GM21576 (cell line): ENCODE measurements around the gene INTS1.

ENCODE experiments used
- ATAC-seq: cut with Tn5 transposase; IDR thresholded peaks from one replicate; pipeline ENCODE4 v1.9.1; 2021; ENCODE audit warnings: mild to moderate bottlenecking, moderate library complexity; ENCODE audit not compliant: unreplicated experiment

Gene INTS1

GRCh38 chr7:1542329-1542728, 38.1 kb upstream of the INTS1 start:
- ATAC-seq = no peak

- ATAC-seq = no peak
Observed at GRCh38 chr7:1541431-1542162, 37.4 kb upstream of the INTS1 start.

GRCh38 chr7:1540776-1541271, 36.6 kb upstream of the INTS1 start:
- no peak for ATAC-seq

- no peak for ATAC-seq
Observed at GRCh38 chr7:1539882-1540775, 35.9 kb upstream of the INTS1 start.

- ATAC-seq = no peak
Observed at GRCh38 chr7:1539181-1539881, 35.1 kb upstream of the INTS1 start.

- no peak for ATAC-seq
Observed at GRCh38 chr7:1538544-1539180, 34.5 kb upstream of the INTS1 start.

- no peak for ATAC-seq
Observed at GRCh38 chr7:1537535-1538412, 33.6 kb upstream of the INTS1 start.

GRCh38 chr7:1536743-1537534, 32.8 kb upstream of the INTS1 start:
- ATAC-seq = no peak

GRCh38 chr7:1536455-1536742, 32.2 kb upstream of the INTS1 start:
- ATAC-seq = no peak

- ATAC-seq = no peak
Observed at GRCh38 chr7:1535701-1536454, 31.7 kb upstream of the INTS1 start.

GRCh38 chr7:1535100-1535458, 30.9 kb upstream of the INTS1 start:
- no peak for ATAC-seq

- ATAC-seq = no peak
Observed at GRCh38 chr7:1534330-1535099, 30.3 kb upstream of the INTS1 start.

GRCh38 chr7:1533547-1534329, 29.5 kb upstream of the INTS1 start:
- ATAC-seq = no peak

- ATAC-seq = no peak
Observed at GRCh38 chr7:1533255-1533546, 29.0 kb upstream of the INTS1 start.

GRCh38 chr7:1532456-1533254, 28.5 kb upstream of the INTS1 start:
- no peak for ATAC-seq

GRCh38 chr7:1531979-1532455, 27.8 kb upstream of the INTS1 start:
- no peak for ATAC-seq
